ENCODE measurements around the gene SPACA4. TPM values are rescaled to one million over a fixed set of nuclear protein-coding genes. Genes with fewer than 3 reads are reported as not detected.
A peak's percentile ranks its signal among the peaks of the same experiment; 100 is the strongest.

Gene SPACA4
- total and polyA plus RNA-seq, 4 experiments from 2014 or later = not detected

DNA sequence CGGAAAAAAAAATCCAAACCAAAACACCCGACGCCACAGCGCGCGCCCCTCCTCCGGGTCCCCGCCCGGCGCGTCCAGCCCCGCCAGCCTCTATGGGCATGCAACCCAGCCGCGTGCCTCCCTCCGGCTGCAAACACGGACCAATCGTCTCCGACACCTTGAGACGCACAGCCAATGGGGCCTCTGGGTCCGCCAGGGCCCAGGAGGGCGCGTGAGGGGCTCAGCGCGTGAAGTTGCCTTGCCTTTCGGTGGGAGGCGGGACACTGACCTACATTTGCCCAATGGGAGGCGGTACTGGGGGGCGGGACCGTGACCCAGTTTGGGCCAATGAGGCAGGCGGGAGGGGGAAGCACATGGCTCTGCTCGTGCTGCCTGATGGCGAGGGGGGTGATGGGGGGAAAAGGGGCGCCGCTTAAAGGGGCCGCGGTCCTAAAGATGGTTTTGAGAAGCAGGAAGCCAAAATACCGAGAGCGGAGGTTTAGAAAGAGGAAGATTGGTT, 31.0 kb downstream of the SPACA4 start:
- DNase-seq = peak in 4 of 5 donors; percentile 99 to 100 (median 100)
- H3K9me3 ChIP-seq (ENCODE audit: control insufficient read depth in 1 of 2, low read length in 2 of 2) = no peaks in the 10 kb centered on the region
- ChIA-PET POLR2A (ENCODE audit: partially characterized antibody) (interaction anchor here (0.6 to 3.4 kb wide), 16 partner anchors 8 to 304 kb away, joined by 3 to 70 read pairs (median 6); partner anchors contain the start of genes CA11, FAM83E, RPL18 and SPHK2), CTCF (ENCODE audit: partially characterized antibody) (interaction anchor here (1.3 to 2.7 kb wide), 3 partner anchors 8 to 38 kb away, joined by 4 to 16 read pairs (median 5); partner anchors contain the start of gene CA11)
- peak overlapping the region; percentile 93 to 100 (median 99) for H3K27ac Mint-ChIP-seq
- H3K36me3 ChIP-seq (ENCODE audit: insufficient read depth, low read length) = peaks cover 10% of the 10 kb centered on the region
- peaks cover 44% of the 10 kb centered on the region for H3K4me1 ChIP-seq (ENCODE audit: insufficient read depth, low read length)
- no peaks in the 10 kb centered on the region for H3K27me3 Mint-ChIP-seq
- no peaks in the 10 kb centered on the region for H3K27me3 ChIP-seq (ENCODE audit: insufficient read depth, low read length)
- H3K9me3 Mint-ChIP-seq = peaks cover 0 to 4% (median 0%) of the 10 kb centered on the region in 8 donors
- intact Hi-C loops (cut with micrococcal nuclease) = loop anchor here (1.0 to 5.0 kb wide), 6 partner anchors 13 to 355 kb away; partner anchors contain the start of genes GYS1, RPL18, RUVBL2 and SPHK2
- peaks cover 3 to 26% of the 10 kb centered on the region in 2 donors for H3K36me3 Mint-ChIP-seq
- H3K27ac ChIP-seq (ENCODE audit: low read depth, low read length) = peak overlapping the region; percentile 88
- H3K4me3 Mint-ChIP-seq = peak overlapping the region; percentile 89 to 100 (median 99)
- H3K4me3 ChIP-seq (ENCODE audit: low read length in 2 of 2) = peak overlapping the region; percentile 52 to 58
- peaks cover 20 to 55% (median 39%) of the 10 kb centered on the region in 4 donors for H3K4me1 Mint-ChIP-seq

DNA sequence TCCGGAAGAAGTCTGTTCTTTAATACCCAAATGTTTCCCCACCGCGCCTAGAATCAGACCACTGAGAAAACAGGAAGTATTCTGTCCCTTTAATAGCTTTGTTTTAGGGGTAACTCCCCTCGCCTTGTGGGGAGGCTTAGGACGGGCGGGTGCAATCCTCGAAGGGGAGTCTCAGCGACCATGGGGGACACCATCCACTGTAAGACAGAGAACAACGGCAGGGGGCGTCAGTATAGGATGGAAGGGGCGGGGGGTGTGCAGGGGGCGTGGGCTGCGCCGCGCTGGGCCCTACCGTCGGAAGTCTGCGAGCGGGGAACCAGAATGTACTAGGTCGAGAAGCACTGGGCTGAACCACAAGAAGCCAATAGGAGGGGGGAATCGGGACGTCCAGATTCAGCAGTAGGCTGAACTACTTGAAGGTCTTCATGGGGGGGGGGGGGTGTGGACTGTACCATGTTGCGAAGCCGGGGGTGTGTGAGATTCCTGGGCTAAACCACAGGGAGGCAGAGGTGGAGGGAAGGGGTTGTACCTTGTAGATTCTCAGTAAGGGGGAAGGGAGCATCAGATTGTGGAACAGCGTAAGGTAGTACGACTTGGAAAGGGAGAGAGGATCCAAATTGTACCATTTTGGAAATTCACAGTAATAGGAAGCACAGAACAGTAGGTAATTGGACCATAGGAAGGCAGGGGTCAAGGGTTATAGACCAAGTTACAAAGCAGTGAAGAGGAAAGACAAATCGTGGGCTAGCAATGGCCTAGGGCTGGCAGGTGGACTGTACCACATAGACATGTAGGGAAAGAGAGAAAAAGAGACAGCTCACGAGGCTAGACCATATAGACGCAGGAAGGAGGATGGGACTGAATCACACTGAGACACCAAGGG, 31.6 kb downstream of the SPACA4 start:
- peaks cover 37% of the 10 kb centered on the region for H3K4me1 ChIP-seq (ENCODE audit: insufficient read depth, low read length)
- peaks cover 0 to 23% of the 10 kb centered on the region in 2 donors for H3K36me3 Mint-ChIP-seq
- H3K27me3 Mint-ChIP-seq = no peaks in the 10 kb centered on the region
- peak overlapping the region; percentile 88 for H3K27ac ChIP-seq (ENCODE audit: low read depth, low read length)
- no peaks in the 10 kb centered on the region for H3K9me3 ChIP-seq (ENCODE audit: control insufficient read depth in 1 of 2, low read length in 2 of 2)
- peak overlapping the region; percentile 93 to 100 (median 99) for H3K27ac Mint-ChIP-seq
- peak overlapping the region; percentile 52 to 58 for H3K4me3 ChIP-seq (ENCODE audit: low read length in 2 of 2)
- ChIA-PET POLR2A (ENCODE audit: partially characterized antibody) (interaction anchor here (0.6 to 3.4 kb wide), 18 partner anchors 7 to 305 kb away, joined by 3 to 70 read pairs (median 6); partner anchors contain the start of genes CA11, FAM83E, RPL18 and SPHK2), CTCF (ENCODE audit: partially characterized antibody) (interaction anchor here (2.3 to 2.7 kb wide), 2 partner anchors 7 to 37 kb away, joined by 5 to 16 read pairs; partner anchors contain the start of gene CA11)
- intact Hi-C loops (cut with micrococcal nuclease) = loop anchor here (1.0 to 5.0 kb wide), 7 partner anchors 8 to 354 kb away; partner anchors contain the start of genes CA11, GYS1, RPL18 and RUVBL2
- DNase-seq = peak in 4 of 5 donors; percentile 91 to 97 (median 92)
- H3K9me3 Mint-ChIP-seq = peaks cover 0 to 4% (median 0%) of the 10 kb centered on the region in 8 donors
- H3K36me3 ChIP-seq (ENCODE audit: insufficient read depth, low read length) = peaks cover 4% of the 10 kb centered on the region
- H3K4me1 Mint-ChIP-seq = peaks cover 20 to 55% (median 36%) of the 10 kb centered on the region in 4 donors
- H3K4me3 Mint-ChIP-seq = peak overlapping the region; percentile 89 to 100 (median 99)
- no peaks in the 10 kb centered on the region for H3K27me3 ChIP-seq (ENCODE audit: insufficient read depth, low read length)

DNA sequence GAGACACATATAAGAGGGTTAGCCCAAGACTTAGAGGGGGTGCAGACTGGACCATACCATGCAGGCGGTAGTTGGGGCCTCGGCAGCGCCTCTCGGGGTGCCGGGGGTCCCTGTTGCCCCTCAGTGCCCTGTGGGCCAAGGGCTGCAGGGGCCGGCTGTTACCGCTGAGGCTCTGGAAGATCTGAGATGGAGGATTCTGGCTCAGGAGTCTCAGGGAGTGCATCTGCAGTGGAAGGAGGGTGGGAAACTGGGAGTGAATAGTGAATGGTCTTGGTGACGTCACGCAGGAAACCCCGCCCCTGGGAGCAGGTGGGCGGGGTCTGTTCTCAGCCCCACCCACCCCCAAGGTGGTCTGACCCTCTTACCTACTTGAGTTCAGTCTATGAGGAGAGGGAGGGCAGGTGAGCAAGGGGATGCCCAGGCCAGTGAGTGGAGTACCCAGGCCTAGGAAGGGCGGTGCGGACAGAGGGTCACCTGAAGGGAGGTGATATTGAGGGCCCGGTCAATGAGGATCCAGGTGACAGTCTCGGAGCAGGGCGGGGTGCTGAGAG, 32.4 kb downstream of the SPACA4 start:
- Histone ChIP-seq H3K27me3 (ENCODE audit: insufficient read depth, low read length) (no peaks in the 10 kb centered on the region), H3K9me3 (ENCODE audit: control insufficient read depth in 1 of 2, low read length in 2 of 2) (no peaks in the 10 kb centered on the region), H3K4me3 (ENCODE audit: low read length in 2 of 2) (peak overlapping the region in 1 of 2 donors; percentile 52), H3K4me1 (ENCODE audit: insufficient read depth, low read length) (peaks cover 30% of the 10 kb centered on the region), H3K27ac (ENCODE audit: low read depth, low read length) (peak overlapping the region; percentile 88), H3K36me3 (ENCODE audit: insufficient read depth, low read length) (no peaks in the 10 kb centered on the region)
- peak overlapping the region; percentile 89 to 100 (median 99) for H3K4me3 Mint-ChIP-seq
- H3K36me3 Mint-ChIP-seq = peaks cover 0 to 21% of the 10 kb centered on the region in 2 donors
- CTCF ChIA-PET (ENCODE audit: partially characterized antibody) = no interaction called here
- H3K27ac Mint-ChIP-seq = peak overlapping the region; percentile 93 to 100 (median 99)
- intact Hi-C loops (cut with micrococcal nuclease) = loop anchor here (1.0 to 5.0 kb wide), 2 partner anchors 7 to 353 kb away; partner anchors contain the start of genes CA11, GYS1 and RUVBL2
- peaks cover 20 to 54% (median 32%) of the 10 kb centered on the region in 4 donors for H3K4me1 Mint-ChIP-seq
- no peak for DNase-seq
- H3K27me3 Mint-ChIP-seq = no peaks in the 10 kb centered on the region
- H3K9me3 Mint-ChIP-seq = peaks cover 0 to 4% (median 0%) of the 10 kb centered on the region in 8 donors
- POLR2A ChIA-PET (ENCODE audit: partially characterized antibody) = interaction anchor here (1.0 to 3.4 kb wide), 4 partner anchors 9 to 234 kb away, joined by 3 to 70 read pairs (median 6); partner anchors contain the start of genes FAM83E, RPL18 and SPHK2

DNA sequence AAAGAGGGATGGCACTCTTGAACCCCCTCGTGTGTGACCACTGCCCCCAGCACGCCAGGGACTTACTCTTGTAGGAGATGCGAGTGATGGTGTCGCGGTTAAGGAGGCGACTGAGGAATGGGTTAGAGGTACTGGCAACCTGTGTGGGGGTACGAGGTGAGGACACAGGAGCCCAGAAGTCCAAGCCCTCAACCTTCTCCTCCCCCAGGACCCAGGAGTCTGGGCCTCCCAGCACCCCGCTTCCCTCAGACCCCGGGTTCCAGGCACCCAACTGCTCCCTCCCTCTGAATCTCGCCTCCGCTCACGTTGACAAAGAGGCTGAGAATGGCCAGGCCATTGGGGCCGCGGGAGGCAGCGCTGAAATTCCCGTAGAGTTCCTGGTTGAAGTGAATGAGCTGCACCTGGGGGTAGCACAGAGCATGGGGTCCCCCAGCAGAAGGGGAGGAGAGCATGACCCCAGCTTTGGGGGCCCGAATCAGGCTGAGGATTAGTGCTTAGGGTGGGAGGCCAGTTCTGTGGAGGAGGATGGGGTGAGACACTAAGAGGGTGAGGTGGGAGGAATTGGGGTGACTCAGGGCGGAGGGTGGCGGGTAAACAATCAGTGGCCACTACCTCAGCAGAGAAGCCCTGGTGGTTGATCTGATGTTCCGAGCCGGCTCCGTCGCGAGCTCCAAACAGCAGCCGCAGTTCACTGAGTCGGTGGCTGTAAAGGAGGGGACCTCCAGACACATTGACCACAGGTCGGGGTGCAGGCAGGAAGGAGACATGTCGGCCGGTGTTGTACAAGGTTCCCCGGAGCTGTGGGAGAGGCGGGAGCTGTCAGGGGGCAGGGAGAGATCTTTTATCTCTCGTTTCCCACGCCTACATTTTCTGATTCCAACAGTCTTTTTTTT, 33.2 kb downstream of the SPACA4 start:
- Mint-ChIP-seq H3K27me3 (no peaks in the 10 kb centered on the region), H3K4me3 (peak overlapping the region; percentile 32 to 100 (median 44)), H3K27ac (peak overlapping the region in 6 of 7 donors; percentile 17 to 100 (median 95)), H3K4me1 (peaks cover 20 to 53% (median 31%) of the 10 kb centered on the region in 4 donors), H3K9me3 (peaks cover 0 to 4% (median 0%) of the 10 kb centered on the region in 8 donors), H3K36me3 (peaks cover 0 to 14% of the 10 kb centered on the region in 2 donors)
- CTCF ChIA-PET (ENCODE audit: partially characterized antibody) = interaction anchor here (0.7 to 1.2 kb wide), 3 partner anchors 34 to 332 kb away, joined by 3 to 4 read pairs (median 4); no protein-coding TSS in a partner anchor
- Histone ChIP-seq H3K4me3 (ENCODE audit: low read length in 2 of 2) (no peak overlapping the region), H3K36me3 (ENCODE audit: insufficient read depth, low read length) (no peaks in the 10 kb centered on the region), H3K27me3 (ENCODE audit: insufficient read depth, low read length) (no peaks in the 10 kb centered on the region), H3K4me1 (ENCODE audit: insufficient read depth, low read length) (peaks cover 30% of the 10 kb centered on the region), H3K27ac (ENCODE audit: low read depth, low read length) (no peak overlapping the region), H3K9me3 (ENCODE audit: control insufficient read depth in 1 of 2, low read length in 2 of 2) (no peaks in the 10 kb centered on the region)
- POLR2A ChIA-PET (ENCODE audit: partially characterized antibody) = interaction anchor here (1.7 kb wide), 1 partner anchor 9 kb away, joined by 6 read pairs; no protein-coding TSS in a partner anchor
- DNase-seq = peak in 1 of 5 donors; percentile 39
- intact Hi-C loops (cut with micrococcal nuclease) = loop anchor here (5.0 kb wide), 1 partner anchor 353 kb away; the partner anchor contains the start of genes GYS1 and RUVBL2

DNA sequence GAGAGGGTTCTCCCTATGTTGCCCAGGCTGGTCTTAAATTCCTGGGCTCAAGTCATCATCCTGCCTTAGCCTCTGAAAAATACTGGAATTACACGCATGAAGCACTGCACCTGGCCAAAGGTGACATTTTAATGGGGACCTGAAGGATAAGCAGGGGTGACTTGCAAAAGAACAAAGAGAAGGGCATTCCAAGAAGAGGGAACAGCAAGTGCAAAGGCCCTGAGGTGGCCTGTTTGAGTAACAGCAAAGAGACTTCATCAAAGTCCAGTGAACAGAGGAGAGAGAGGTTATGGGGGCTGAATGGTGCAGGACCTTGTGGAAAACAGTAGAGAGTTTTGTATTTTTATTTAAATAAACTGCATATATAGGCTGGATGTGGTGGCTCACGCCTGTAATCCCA, 35.3 kb downstream of the SPACA4 start:
- Mint-ChIP-seq H3K4me1 (peaks cover 27 to 61% (median 39%) of the 10 kb centered on the region in 4 donors), H3K4me3 (no peak overlapping the region), H3K27me3 (no peaks in the 10 kb centered on the region), H3K9me3 (peaks cover 0 to 4% (median 0%) of the 10 kb centered on the region in 8 donors), H3K36me3 (peaks cover 0 to 8% of the 10 kb centered on the region in 2 donors), H3K27ac (peak overlapping the region in 1 of 7 donors; percentile 60)
- ChIA-PET POLR2A (ENCODE audit: partially characterized antibody) (interaction anchor here (2.1 to 2.5 kb wide), 2 partner anchors 11 to 23 kb away, joined by 7 to 8 read pairs; partner anchors contain the start of genes RPL18 and SPHK2), CTCF (ENCODE audit: partially characterized antibody) (interaction anchor here (0.8 to 1.7 kb wide), 3 partner anchors 23 to 154 kb away, joined by 3 to 5 read pairs (median 4); partner anchors contain the start of genes RPL18 and SPHK2)
- peak in 1 of 5 donors; percentile 2 for DNase-seq
- Histone ChIP-seq H3K36me3 (ENCODE audit: insufficient read depth, low read length) (no peaks in the 10 kb centered on the region), H3K27me3 (ENCODE audit: insufficient read depth, low read length) (no peaks in the 10 kb centered on the region), H3K4me3 (ENCODE audit: low read length in 2 of 2) (no peak overlapping the region), H3K4me1 (ENCODE audit: insufficient read depth, low read length) (peaks cover 38% of the 10 kb centered on the region), H3K27ac (ENCODE audit: low read depth, low read length) (no peak overlapping the region), H3K9me3 (ENCODE audit: control insufficient read depth in 1 of 2, low read length in 2 of 2) (no peaks in the 10 kb centered on the region)
- intact Hi-C loops (cut with micrococcal nuclease) = no loop called here

All from CD4-positive, alpha-beta memory T cell (primary cell).